Islet of Langerhans (tissue), 1 donor: ENCODE measurements around the gene CD84.
"Not testable (repeated sequence)": the region's sequence is repeated elsewhere in the genome, so short reads cannot be mapped to it uniquely, and the experiment has no call there.

ENCODE experiments used
- FAIRE-seq: peaks from one replicate; lab custom pipeline; 2011; peaks lifted over from hg19 to GRCh38; lab: Jason Lieb, UNC

The CD84 gene

DNA sequence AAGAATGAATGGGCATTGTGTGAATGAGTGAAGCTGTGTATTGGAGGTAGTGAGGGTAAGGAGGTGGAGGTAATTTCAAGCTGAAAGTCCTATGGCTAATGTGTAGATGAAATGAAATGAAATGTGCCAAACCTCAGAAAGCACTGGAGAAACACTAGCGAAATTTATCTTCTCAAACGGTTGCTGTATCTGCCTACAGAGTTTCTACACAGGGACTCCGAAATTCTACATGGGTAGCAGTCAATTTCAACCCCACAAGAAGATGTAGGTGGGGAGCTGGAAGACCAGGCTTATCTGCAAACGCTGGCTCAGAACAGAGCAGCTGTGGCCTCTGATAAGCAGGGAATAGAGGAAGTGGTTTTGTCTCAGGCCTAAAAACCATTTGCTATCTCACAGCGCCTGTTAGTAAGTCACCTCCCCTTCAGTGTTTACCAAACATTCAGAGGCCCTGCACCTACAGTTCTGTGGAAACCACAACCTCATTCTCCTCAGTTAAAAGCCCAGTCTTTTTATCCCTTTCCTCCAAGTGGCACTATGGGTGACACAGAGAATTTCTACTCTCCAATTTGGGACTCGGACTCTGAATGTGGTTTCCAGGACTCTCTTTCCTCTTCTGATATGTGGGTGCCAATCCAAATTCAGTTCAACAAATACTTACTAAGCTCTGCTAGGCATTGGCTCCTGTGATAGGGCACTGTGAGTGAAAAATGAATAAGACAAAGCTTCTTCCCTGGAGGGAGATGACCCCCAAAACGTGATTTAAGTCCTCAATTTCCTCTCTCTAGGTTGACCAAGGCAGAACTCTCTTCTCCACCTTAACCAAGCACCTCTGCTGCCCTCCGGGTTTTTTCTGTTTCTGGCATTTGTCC, 39.1 kb downstream of the CD84 start:
- FAIRE-seq = no peak

DNA sequence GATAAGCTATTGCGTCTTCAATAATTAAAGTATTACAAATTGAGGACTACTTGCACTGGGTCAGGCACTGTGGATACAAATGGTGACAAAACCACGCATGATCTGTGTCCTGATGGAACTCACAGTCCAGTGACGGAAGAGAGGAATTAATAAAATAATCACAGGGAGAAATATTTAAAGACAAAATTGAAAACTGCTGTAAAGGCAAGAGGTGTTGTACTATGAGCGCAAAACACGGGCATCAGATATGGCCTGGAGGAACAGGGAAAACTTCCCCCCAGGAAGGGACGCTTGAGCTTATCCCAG, 39.7 kb downstream of the CD84 start:
- no peak for FAIRE-seq

- FAIRE-seq = no peak
Observed at GRCh38 chr1:160538985-160539651, 40.2 kb downstream of the CD84 start.

DNA sequence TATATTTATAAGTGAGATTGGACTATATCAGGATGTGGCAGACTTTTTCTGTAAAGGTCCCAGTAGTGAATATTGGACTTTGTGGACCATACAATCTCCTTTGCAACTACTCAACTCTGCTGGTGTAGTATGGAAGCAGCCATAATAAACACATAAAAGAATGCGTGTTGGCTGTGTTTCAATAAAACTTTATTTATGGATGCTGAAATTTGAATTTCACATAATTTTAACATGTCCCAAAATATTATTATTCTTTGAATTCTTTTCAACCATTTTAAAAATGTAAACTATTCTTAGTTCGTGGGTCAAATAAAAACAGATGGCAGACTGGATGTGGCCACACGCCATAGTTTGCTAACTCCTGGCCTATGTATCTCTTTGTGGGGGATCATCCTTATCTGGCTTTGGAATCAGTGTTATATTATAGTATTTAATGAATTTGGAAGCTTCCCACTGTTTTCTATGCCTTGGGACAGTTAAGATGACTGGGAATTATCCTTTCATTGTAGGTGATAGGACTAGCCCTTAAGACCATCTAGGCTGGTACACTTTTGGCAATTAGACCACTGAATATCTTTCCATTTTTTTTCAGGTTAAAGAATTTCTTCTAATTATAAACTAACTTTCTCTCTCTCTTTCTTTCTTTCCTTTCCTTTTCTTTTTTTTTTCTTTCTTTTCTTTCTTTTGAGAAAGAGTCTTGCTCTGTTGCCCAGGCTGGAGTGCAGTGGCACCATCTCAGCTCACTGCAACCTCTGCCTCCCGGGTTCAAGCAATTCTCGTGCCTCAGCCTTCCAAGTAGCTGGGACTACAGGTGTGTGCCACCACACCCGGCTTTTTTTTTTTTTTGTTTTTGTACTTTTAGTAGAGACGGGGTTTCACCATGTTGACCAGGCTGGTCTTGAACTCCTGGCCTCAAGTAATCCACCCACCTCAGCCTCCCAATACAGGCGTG, 41.3 kb downstream of the CD84 start:
- FAIRE-seq = no peak

DNA sequence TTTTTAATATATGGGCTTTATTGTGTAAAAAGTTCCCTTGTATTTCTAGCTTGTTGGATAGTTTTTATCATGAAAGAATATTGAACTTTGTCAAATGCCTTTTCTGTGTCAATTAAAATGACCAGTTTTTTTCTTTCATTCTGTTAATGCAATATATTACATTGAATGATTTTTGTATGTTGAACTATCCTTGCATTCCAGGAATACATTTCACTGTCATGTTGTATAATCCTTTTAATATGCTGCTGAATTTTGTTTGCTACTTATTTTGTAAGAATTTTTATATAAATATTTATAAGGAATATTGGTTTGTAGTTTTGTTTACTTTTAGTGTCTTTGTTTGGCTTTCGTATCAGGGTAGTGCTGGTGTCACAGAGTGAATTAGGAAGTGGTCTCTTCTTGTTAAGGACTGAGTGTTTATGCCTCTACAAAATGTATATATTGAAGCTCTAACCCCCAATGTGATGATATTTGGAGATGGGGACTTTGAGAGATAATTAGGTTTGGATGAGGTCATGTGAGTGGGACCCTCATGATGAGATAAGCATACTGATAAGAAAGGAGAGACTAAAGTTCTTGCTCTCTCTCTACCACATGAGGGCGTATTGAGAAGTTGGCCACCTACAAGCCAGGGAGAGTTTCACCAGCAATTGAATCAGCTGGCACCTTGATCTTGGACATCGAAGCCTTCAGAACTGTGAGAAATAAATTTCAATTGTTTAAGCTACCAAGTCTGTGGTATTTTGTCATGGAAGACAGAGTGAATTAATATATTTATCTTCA, 44.3 kb downstream of the CD84 start:
- FAIRE-seq = no peak

- FAIRE-seq = not testable (repeated sequence)
Observed at GRCh38 chr1:160532557-160532813, 46.8 kb downstream of the CD84 start.

DNA sequence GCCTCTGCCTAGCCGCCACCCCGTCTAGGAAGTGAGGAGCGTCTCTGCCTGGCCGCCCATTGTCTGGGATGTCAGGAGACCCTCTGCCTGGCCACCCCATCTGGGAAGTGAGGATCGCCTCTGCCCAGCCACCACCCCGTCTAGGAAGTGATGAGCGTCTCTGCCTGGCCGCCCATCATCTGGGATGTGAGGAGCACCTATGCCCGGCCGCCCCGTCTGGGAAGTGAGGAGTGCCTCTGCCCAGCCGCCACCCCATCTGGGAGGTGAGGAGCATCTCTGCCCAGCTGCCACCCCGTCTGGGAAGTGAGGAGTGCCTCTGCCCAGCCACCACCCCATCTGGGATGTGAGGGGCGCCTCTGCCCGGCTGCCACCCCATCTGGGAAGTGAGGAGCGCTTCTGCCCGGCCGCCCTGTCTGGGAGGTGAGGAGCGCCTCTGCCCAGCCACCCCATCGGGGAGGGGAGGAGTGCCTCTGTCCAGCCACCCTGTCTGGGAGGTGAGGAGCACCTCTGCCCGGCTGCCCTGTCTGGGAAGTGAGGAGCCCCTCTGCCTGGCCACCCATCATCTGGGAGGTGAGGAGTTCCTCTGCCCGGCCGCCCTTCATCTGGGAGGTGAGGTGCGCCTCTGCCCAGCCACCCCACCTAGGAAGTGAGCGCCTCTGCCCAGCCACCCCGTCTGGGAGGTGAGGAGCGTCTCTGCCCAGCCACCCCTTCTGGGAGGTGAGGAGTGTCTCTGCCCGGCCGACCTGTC, 47.3 kb downstream of the CD84 start:
- not testable (repeated sequence) for FAIRE-seq

DNA sequence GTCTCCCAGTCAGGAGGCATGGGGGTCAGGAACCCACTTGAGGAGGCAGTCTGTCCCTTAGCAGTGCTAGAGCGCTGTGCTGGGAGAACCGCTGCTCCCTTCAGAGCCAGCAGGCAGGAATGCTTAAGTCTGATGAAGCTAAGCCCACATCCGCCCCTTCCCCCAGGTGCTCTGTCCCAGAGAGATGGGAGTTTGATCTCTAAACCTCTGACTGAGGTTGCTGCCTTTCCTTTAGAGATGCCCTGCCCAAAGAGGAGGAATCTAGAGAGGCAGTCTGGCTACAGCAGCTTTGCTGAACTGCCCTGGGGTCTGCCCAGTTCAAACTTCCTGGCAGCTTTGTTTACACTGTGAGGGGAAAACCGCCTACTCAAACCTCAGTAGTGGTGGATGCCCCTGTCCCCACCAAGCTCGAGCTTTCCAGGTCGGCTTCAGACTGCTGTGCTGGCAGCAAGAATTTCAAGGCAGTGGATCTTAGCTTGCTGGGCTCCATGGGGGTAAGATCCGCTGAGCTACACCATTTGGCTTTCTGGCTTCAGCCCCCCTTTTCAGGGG, 49.8 kb downstream of the CD84 start:
- not testable (repeated sequence) for FAIRE-seq

DNA sequence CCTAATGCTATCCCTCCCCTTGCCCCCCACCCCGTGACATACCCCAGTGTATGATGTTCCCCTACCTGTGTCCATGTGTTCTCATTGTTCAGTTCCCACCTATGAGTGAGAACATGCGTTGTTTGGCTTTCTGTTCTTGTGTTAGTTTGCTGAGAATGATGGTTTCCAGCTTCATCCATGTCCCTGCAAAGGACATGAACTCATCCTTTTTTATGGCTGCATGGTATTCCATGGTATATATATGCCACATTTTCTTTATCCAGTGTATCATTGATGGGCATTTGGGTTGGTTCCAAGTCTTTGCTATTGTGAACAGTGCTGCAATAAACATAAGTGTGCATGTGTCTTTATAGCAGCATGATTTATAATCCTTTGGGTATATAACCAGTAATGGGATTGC, 55.5 kb downstream of the CD84 start:
- not testable (repeated sequence) for FAIRE-seq

GRCh38 chr1:160522622-160523345, 56.5 kb downstream of the CD84 start, which contains the start of gene SLAMF6:
Gene SLAMF6 (minus strand): TSS chr1:160523255. CDS start chr1:160523192, 63 bp downstream.
- FAIRE-seq = no peak

- no peak for FAIRE-seq
Observed at GRCh38 chr1:160522136-160522535, 57.2 kb downstream of the CD84 start.

DNA sequence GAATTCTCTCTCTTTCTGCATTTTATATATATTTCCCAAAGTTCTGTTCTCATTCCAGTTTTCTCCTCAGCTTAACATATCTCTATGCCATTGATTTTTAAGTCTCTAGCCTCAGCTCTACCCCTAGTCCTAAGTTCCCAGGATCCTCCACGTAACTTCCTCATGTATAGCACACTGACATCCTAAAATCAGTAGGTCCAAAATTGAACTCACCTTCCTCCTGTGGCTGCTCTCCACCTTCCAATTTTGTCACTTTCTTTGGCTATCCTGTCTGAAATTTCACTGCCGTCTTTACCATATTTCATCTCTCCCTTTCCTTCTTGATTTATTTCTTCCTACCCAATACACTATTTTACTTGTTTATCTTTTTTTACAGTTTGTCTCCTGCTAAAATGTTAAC, 57.7 kb downstream of the CD84 start:
- FAIRE-seq = no peak

DNA sequence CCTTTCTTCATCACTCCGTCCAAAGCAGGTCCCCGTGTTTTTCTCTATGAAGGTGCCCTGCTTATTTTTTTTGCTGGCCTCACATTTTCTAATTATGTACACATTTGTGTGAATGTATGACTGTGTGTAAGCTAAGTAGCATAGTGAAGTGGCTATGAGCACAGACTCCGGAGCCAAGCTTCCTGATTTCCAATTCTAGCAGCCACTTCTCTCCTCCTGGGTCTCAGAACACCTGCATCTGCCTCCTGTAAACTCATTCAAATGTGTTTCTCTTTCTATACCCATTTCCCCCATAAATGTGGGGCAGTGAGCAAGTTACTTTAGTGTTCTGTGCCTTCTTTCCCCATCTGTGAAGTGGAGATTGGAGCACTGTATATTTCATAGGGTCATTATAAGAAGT, 58.3 kb downstream of the CD84 start:
- no peak for FAIRE-seq

- FAIRE-seq = no peak
Observed at GRCh38 chr1:160520582-160520981, 58.7 kb downstream of the CD84 start.

DNA sequence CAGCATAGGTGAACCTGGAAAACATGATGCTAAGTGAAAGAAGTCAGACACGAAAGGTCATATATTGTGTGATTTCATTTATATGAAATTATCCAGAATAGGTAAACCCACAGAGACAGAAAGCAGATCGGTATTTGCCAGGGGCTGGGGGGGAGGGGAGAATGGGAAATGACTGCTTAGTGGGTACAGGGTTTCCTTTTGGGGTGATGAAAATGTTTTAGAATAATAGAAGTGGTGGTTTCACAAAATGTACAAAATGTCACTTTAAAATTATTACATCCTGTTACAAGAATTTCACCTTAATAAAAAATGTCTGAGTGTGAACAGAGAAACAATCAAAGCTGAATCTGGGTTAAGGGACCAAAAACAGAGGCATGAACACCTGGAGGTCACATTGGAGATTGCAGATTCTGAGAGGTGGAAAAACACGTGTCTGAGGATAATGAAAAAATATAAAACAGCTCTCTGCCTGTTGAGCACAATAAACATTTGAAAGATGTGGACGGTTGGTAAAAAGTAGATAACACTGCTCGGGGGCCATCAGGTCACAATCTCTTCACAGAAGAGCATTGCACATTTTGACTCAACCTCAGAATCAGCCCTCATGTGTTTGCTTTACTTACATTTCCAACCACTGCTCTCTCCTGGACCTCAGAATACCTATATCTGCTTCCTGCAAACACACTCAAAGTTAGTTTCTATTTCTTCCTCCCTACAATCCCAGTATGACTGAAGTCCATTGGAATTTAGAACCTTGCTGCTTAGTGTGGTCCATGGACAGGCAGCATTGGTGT, 59.5 kb downstream of the CD84 start:
- FAIRE-seq = no peak

DNA sequence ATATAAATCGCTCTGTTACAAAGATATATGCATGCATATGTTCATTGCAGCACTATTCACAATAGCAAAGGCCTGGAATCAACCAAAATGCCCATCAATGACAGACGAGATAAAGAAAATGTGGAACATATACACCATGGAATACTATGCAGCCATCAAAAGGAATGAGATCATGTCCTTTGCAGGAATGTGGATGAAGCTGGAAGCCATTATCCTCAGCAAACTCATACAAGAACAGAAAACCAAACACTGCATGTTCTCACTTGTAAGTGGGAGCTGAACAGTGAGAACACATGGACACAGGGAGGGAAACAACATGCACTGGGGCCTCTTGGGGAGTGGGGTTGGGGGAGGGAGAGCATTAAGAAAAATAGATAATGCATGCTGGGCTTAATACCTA, 61.8 kb downstream of the CD84 start:
- FAIRE-seq = not testable (repeated sequence)

DNA sequence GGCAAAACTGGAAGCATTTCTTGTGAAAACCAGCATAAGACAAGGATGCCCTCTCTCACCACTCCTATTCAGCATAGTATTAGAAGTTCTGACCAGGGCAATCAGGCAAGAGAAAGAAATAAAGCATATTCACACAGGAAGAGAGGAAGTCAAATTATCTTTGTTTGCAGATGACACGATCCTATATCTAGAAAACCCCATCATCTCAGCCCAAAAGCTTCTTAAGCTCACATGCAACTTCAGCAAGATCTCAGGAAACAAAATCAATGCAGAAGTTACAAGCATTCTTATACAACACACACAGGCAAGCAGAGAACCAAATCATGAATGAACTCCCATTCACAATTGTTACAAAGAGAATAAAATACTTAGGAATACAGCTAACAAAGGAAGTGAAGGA, 63.4 kb downstream of the CD84 start:
- not testable (repeated sequence) for FAIRE-seq

DNA sequence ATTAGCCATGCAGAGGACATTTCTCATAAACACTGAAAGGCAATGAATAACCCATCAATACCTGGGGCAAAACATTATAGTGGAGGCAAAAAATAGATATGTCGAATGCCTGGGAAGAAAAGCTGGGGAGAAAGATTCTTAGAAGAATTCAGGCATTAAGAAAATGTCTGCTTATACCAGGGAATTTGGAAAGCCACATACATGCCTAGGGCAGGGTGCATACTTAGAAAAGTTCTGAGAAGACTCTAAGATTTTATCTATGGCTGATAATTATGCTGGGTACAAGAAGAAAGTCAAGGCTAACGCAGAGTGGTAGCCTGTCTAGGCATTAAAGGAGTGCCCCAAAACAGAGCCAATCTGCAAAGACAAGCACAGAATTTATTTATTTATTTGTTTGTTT, 74.6 kb downstream of the CD84 start:
- no peak for FAIRE-seq

DNA sequence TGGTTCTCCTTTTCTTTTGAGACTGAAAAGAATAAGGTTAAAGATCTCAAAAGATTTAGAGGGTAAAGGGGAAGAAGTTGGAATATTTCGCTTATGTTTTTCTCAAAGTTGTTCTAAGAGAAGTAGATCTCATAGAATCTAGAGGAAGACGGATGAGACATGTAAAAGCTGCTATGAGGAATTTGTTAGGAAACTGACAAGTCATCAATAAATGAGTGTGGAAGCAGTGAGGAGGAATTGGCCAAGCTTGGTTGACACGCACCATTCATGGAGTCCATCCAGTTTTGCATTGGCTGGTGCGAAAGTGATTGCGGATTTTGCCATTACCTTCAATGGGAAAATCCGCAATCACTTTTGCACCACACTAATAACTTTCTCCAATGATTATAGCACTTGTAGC, 76.2 kb downstream of the CD84 start:
- FAIRE-seq = no peak
